Midbrain (tissue), 1 donor: Measurements from ENCODE around the gene ANGPTL1.
"Not testable (repeated sequence)": the region's sequence is repeated elsewhere in the genome, so short reads cannot be mapped to it uniquely, and the experiment has no call there.

Experiments used
- DNase-seq: peaks from one replicate; lab custom pipeline; 2025; lab: John Stamatoyannopoulos, UW

Gene ANGPTL1

DNA sequence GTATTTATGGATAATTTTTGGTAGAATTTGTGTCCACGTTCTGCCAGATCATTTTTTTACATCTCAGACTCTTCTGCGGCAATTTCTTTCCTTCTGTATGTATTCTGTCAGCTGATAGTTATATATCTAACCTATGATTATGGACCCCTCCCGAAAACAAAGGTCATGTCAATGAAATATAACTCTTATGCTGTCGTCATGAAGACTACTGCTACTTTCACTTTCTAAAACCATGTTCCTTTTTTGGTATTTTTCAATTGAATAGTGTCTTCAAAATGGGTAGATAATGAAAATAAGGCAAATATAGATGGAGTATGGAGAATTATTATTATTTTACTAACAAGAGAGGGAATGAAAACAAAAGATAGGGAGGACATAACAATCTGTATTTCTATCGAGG, 3.2 kb downstream of the ANGPTL1 start:
- no peak for DNase-seq

GRCh38 chr1:178864326-178864725, 6.6 kb downstream of the ANGPTL1 start:
- no peak for DNase-seq

- DNase-seq = no peak
These were observed 8.0 kb downstream of the ANGPTL1 start for GRCh38 chr1:178862864-178863263.

GRCh38 chr1:178862416-178862815, 8.5 kb downstream of the ANGPTL1 start:
- no peak for DNase-seq

GRCh38 chr1:178857126-178857525, 13.8 kb downstream of the ANGPTL1 start:
- DNase-seq = no peak

- no peak for DNase-seq
These were observed 21.0 kb downstream of the ANGPTL1 start for GRCh38 chr1:178849918-178850317.

GRCh38 chr1:178847919-178848318, 23.0 kb downstream of the ANGPTL1 start:
- DNase-seq = not testable (repeated sequence)

GRCh38 chr1:178847396-178847849, 23.5 kb downstream of the ANGPTL1 start:
- DNase-seq = no peak

- no peak for DNase-seq
These were observed 24.6 kb downstream of the ANGPTL1 start for GRCh38 chr1:178846306-178846705.

GRCh38 chr1:178844436-178844835, 26.4 kb downstream of the ANGPTL1 start:
- no peak for DNase-seq

GRCh38 chr1:178825167-178825566, 45.7 kb downstream of the ANGPTL1 start:
- DNase-seq = no peak

DNA sequence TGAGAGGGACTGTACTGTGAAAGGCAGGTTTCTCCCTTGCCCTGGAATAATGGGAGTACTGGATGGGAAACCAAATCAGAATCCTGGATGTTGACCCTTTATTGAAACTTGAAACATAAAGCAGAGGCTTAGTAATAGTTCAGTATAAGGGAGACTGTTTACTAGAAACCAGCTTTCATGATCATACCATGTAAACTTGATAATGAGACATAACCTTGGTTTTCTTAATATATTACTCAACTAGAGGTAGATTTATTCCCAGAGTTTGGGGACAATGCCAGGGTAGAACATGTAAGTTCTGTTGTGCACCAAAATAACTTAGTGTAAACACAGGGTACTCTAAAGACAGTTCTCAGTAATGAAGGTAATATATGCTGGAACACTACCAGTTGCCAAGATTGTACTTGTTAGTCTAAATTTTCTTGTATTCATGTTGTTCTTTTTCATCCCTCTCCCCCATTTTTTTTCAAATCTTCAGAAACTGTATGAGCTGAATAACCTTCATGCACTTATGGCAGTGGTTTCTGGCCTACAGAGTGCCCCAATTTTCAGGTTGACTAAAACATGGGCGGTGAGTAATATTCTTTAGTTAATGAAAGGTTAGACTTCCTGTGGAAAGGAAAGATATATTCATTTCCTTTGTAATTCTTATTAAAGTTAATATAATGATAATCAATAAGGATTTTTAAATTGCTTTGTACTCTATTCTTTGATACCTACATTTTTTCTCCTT, 49.6 kb downstream of the ANGPTL1 start:
- DNase-seq = no peak

DNA sequence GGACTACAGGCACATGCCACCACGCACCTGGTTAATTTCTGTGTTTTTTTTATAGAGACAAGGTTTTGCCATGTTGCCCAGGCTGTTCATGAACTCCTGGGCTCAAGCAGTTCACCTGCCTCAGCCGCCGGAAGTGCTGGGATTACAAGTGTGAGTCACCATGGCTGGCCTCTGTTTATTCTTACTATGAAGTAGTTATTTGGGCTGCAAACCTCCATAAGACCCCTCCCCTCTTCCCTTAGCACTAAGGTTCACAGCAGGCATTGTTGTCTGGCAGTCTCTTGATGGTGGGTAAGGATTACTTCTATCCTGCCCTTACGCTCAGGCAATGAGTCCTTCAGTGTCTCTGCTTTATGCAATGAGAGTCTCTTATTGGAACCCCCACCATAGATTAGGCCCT, 51.8 kb downstream of the ANGPTL1 start:
- DNase-seq = no peak

DNA sequence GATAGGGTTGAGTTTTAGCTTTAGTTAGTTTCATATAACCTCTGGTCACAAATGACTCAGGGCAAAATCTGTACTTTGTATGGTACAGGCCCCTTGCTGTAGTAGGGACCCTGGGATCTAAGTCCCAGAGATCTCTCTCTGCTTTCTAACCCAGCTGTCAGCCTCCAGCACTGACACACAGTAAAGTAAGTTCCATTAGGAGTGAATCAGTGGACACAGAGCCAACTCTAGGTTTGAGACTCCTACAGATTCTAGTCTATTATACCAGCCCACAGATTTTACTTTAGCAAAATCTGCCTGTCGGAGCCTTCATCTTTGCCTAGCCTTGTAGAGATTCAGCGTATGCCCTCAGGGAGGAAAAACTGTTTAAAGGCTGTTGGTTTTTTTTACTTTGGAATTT, 52.5 kb downstream of the ANGPTL1 start:
- DNase-seq = no peak

GRCh38 chr1:178810585-178810984, 60.3 kb downstream of the ANGPTL1 start:
- DNase-seq = no peak

GRCh38 chr1:178808529-178808928, 62.3 kb downstream of the ANGPTL1 start:
- no peak for DNase-seq

DNA sequence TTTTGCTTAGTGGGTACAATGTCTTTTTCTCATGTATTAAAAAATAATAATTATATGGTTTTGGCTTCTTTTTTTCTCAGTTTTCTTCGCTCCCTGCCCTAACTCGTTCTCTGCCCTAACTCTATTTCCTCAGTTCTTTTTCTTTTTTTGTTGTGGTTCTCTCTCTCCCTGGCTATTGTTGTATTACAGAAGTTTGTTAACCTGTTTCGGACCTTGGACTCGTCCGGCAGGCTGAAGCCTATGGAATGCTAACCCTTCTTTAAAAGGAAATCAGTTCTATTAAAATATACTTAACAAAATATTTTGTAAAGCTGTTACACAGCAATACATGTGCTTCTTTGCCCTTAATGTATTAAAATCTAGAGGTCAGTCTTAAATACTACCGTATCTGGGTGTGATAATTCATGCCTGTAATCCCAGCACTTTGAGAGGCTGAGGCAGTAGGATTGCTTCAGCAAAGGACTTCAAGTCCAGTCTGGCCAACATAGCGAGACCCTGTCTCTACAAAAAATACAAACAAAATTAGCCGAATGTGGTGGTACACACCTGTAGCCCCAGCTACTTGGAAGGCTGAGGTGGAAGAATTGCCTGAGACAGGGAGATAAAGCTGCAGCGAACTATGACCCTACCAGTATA, 64.1 kb downstream of the ANGPTL1 start:
- no peak for DNase-seq

DNA sequence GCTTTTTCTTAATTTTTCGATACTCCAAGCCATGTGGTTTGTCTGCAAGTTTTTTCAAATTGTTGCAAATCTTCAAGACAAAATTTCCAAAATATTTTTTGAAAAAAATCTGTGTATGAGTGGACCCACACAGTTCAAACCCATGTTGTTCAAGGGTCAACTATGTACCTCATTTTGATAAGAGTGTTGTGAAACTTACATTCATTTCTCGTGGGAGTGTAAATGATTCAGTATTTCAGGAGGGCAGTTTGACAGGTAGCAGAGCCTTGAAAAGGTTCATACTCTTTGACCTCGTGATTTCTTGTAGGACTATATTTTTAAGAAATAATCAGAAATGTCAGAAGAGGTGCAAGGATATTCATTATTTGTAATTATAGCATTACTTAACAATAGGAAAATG, 68.0 kb downstream of the ANGPTL1 start:
- no peak for DNase-seq
